Left cardiac atrium (tissue), 4 donors: ENCODE data around the gene ADK. TPM values are rescaled to one million over a fixed set of nuclear protein-coding genes. Genes with fewer than 3 reads are reported as not detected.

ENCODE experiments used
- ATAC-seq, 2 donors: fragments of 200-7000 bp; cut with Tn5 transposase; one replicate each; pipeline ENCODE4 v1.9.1; 2020; ENCODE audit warnings: mild to moderate bottlenecking in 2 of 2, moderate library complexity in 2 of 2
- DNase-seq: peaks from one replicate; pipeline ENCODE4 v3.0.0-alpha.2; 2020
- intact Hi-C, 2 donors: fragments of 100-400 bp; cut with DNase I; formaldehyde crosslinking; loops; one replicate each; pipeline versions ENCODE4 v1.14.1 to v1.15.1; 2022 to 2023
- total RNA-seq, 2 donors: library from RNA; stranded (reverse); fragmentation: NEBNext Ultra II Directional; extraction: Animal tissue kit (Norgen Biotek cat#: 25700); gene quantifications; one replicate each; pipeline ENCODE4 v1.2.1, GENCODE V29; 2021
- donor health status: DM: no; HTN: yes; CAD: no.
- donor health status: DM: no; HTN: yes; CAD: no; lungs with severe emphysema.
- donor health status: DM: yes; HTN: yes; CAD: no.
- donor health status: Dilated cardiomyopathy.

The ADK gene
- total RNA-seq, 2 donors from 2014 or later = 31.2 to 34.9 TPM

GRCh38 chr10:74753442-74754211, 602.6 kb downstream of the ADK start:
- DNase-seq = no peak
- no peak for ATAC-seq
- intact Hi-C loops = no loop called here

- ATAC-seq (no peak), DNase-seq (no peak)
- intact Hi-C loops = no loop called here
Observed at GRCh38 chr10:74754381-74754821, 603.4 kb downstream of the ADK start.

GRCh38 chr10:74755273-74755672, 604.3 kb downstream of the ADK start:
- DNase-seq (no peak), ATAC-seq (no peak)
- intact Hi-C loops = no loop called here

Other genes with a start within 250 kb of the ADK start
- gene PLAU, start 240.1 kb upstream of the ADK start, total RNA-seq = 10 to 100 TPM in 1 of 2 donors, 1 to 10 TPM in 1; 9.2 to 20.1 TPM
- gene VCL, start 153.1 kb upstream of the ADK start, total RNA-seq = 100 to 1,000 TPM; 170 to 239 TPM
- 10 to 100 TPM; 26.3 to 28.9 TPM for gene AP3M1, start 393 bp upstream of the ADK start, total RNA-seq